Fibroblast of lung (primary cell): ENCODE measurements around the gene RASSF8. TPM values are rescaled to one million over a fixed set of nuclear protein-coding genes. Genes with fewer than 3 reads are reported as not detected.

Experiments
- DNase-seq, 2 donors: peaks; one replicate each; pipeline versions ENCODE4 v3.0.0 to v3.0.0-alpha.2; 2010; ENCODE audit warnings: low read depth in 2 of 2
- H2AFZ ChIP-seq: 2 replicates; pipeline ENCODE4 v1.5.1; 2012; ENCODE audit warnings: low read length, control low read depth, inconsistent platforms
- H3K27ac ChIP-seq: 2 replicates; pipeline ENCODE4 v1.5.1; 2011; ENCODE audit warnings: low read length, control low read depth; ENCODE audit not compliant: insufficient read depth
- H3K27me3 ChIP-seq: 2 replicates; pipeline ENCODE4 v1.5.1; 2011; ENCODE audit warnings: mild to moderate bottlenecking, low read length; ENCODE audit not compliant: control insufficient read depth, insufficient read depth
- H3K36me3 ChIP-seq: 2 replicates; pipeline ENCODE4 v1.5.1; 2011; ENCODE audit warnings: low read length; ENCODE audit not compliant: control insufficient read depth, insufficient read depth
- H3K4me1 ChIP-seq: 2 replicates; pipeline ENCODE4 v1.5.1; 2011; ENCODE audit warnings: low read length; ENCODE audit not compliant: control insufficient read depth, insufficient read depth; ENCODE audit errors: extremely low read depth
- H3K4me2 ChIP-seq: 2 replicates; pipeline ENCODE4 v1.5.1; 2011; ENCODE audit warnings: low read length, control low read depth; ENCODE audit not compliant: insufficient read depth; ENCODE audit errors: extremely low read depth
- H3K4me3 ChIP-seq, 4 experiments: fragments of 200-600 bp in 1 of 4; sonication (generic) in 1 of 4; replicated peaks in 1 of 4; 2 replicates each; pipeline ENCODE4 v1.5.1; 2011 to 2016; ENCODE audit warnings: low read length in 4 of 4, low read depth in 3 of 4, mild to moderate bottlenecking in 3 of 4, control low read depth in 2 of 4, inconsistent platforms in 1 of 4, mixed read lengths in 1 of 4; ENCODE audit not compliant: insufficient read depth in 1 of 4; ENCODE audit errors: control extremely low read depth in 1 of 4
- H3K79me2 ChIP-seq: 2 replicates; pipeline ENCODE4 v1.5.1; 2012; ENCODE audit warnings: mild to moderate bottlenecking, low read length, inconsistent platforms; ENCODE audit not compliant: control insufficient read depth, insufficient read depth
- H3K9ac ChIP-seq: 2 replicates; pipeline ENCODE4 v1.5.1; 2011; ENCODE audit warnings: mild to moderate bottlenecking, low read length, control low read depth; ENCODE audit not compliant: insufficient read depth
- H3K9me3 ChIP-seq: 2 replicates; pipeline ENCODE4 v1.5.1; 2012; ENCODE audit warnings: low read depth, low read length; ENCODE audit not compliant: control insufficient read depth, insufficient read depth
- H4K20me1 ChIP-seq: 2 replicates; pipeline ENCODE4 v1.5.1; 2011; ENCODE audit warnings: low read length; ENCODE audit not compliant: control insufficient read depth, insufficient read depth; ENCODE audit errors: extremely low read depth
- EZH2 ChIP-seq: IDR thresholded peaks from 2 replicates; pipeline ENCODE4 v1.5.1; 2012; ENCODE audit warnings: low read length, control low read depth, mild to moderate bottlenecking; ENCODE audit errors: missing control alignments
- polyA plus RNA-seq, 2 donors: library from polyadenylated mRNA; depleted of rRNA in 1 of 2; stranded (reverse) in 1 of 2; unstranded in 1 of 2; fragments of >200 nt; gene quantifications; 2 replicates each; pipeline ENCODE4 v1.2.1, GENCODE V29; 2011 to 2012; ENCODE audit warnings: missing spikeins in 1 of 2
- total RNA-seq: library from RNA; depleted of rRNA; stranded (reverse); fragments of >200 nt; gene quantifications from 2 replicates; pipeline ENCODE4 v1.2.1, GENCODE V29; 2014
- TF ChIP-seq, protein P1 (sequence below), 2 donors: IDR thresholded peaks in 1 of 2; conservative IDR thresholded peaks in 1 of 2; 1 replicate in 1 of 2; 2 replicates in 1 of 2; pipeline ENCODE4 v1.5.1; 2011 to 2012; ENCODE audit warnings: low read length in 2 of 2, control low read depth in 1 of 2, inconsistent platforms in 1 of 2, low read depth in 1 of 2, mild to moderate bottlenecking in 1 of 2

Gene RASSF8
- total and polyA plus RNA-seq, 2 donors (not counting 1 experiment from before 2014, with no cell fraction given), result 28.8 to 52.8 TPM

DNA sequence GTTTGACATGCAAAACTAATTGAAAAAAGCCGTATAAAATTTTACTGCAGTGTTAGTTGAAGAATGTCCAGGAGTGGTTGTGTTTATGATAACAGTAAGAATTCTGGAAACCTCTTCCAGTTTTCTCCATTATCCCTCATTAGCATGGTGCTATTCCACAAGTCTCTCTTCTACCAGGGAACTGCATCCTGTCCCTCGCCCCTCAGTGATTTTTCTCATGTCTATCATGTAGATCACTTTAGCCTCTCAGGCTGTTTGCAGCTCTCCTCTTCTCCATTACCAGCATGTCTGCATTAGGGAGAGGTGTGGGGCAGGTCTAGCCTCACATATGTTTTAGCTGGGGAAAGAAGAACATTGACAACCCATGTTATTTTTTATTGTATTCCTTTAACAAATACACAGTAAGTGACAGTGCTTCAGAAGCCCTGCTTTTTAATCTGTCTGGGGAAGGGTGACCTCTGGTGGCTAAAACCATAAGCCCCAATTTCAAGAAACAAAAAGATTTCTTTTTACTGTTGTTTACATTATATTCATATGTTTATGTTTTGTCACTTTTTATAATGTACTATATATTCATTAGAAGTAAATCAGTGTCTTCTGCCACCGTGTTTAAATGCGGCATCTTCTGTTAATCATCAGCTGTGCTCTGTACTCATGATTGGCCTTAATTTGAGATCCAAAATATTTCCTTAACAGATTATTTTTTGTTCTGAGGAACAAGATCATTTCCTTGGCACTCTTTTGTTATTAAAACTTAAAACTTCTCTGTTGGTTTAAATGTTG, 70.7 kb downstream of the RASSF8 start:
- peaks cover 9% of the 10 kb centered on the region for H3K79me2 ChIP-seq
- H3K4me3 ChIP-seq, result no peak overlapping the region
- H3K27me3 ChIP-seq, result no peaks in the 10 kb centered on the region
- H3K4me2 ChIP-seq, result no peak overlapping the region
- no peaks in the 10 kb centered on the region for H4K20me1 ChIP-seq
- no peaks in the 10 kb centered on the region for H3K36me3 ChIP-seq
- H3K4me1 ChIP-seq, result peaks cover 4% of the 10 kb centered on the region
- H3K27ac ChIP-seq, result no peak overlapping the region
- DNase-seq, result peak; percentile 52 to 80
- no peak overlapping the region for H2AFZ ChIP-seq
- TF ChIP-seq, protein P1, sequence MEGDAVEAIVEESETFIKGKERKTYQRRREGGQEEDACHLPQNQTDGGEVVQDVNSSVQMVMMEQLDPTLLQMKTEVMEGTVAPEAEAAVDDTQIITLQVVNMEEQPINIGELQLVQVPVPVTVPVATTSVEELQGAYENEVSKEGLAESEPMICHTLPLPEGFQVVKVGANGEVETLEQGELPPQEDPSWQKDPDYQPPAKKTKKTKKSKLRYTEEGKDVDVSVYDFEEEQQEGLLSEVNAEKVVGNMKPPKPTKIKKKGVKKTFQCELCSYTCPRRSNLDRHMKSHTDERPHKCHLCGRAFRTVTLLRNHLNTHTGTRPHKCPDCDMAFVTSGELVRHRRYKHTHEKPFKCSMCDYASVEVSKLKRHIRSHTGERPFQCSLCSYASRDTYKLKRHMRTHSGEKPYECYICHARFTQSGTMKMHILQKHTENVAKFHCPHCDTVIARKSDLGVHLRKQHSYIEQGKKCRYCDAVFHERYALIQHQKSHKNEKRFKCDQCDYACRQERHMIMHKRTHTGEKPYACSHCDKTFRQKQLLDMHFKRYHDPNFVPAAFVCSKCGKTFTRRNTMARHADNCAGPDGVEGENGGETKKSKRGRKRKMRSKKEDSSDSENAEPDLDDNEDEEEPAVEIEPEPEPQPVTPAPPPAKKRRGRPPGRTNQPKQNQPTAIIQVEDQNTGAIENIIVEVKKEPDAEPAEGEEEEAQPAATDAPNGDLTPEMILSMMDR (conservative IDR thresholded peaks at IDR 0.05 in 1 of 2, IDR thresholded peaks at IDR 0.05 in 1 of 2; ENCODE audit: low read depth in 1 of 2, low read length in 2 of 2), result peak; percentile 73 to 81
- TF ChIP-seq EZH2, result no peak
- no peaks in the 10 kb centered on the region for H3K9me3 ChIP-seq
- no peak overlapping the region for H3K9ac ChIP-seq

DNA sequence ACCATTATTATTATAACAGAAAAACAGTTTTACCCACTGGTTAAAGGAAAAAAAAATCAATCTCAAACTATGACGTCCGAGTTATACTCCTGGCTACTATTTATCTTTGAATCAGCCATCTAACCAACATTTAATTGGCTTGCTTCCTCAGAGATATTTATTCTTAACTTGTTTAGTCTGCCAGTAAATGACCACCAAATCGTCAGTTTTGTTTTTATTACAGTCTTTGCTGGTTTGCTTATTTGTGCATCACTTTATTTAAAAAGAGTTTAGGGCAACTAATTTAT, 71.2 kb downstream of the RASSF8 start:
- TF ChIP-seq EZH2, result no peak
- TF ChIP-seq, protein P1 (conservative IDR thresholded peaks at IDR 0.05 in 1 of 2, IDR thresholded peaks at IDR 0.05 in 1 of 2; ENCODE audit: low read depth in 1 of 2, low read length in 2 of 2), result no peak
- H3K9ac ChIP-seq, result no peak overlapping the region
- no peaks in the 10 kb centered on the region for H4K20me1 ChIP-seq
- no peaks in the 10 kb centered on the region for H3K27me3 ChIP-seq
- H3K4me3 ChIP-seq, result no peak overlapping the region
- H2AFZ ChIP-seq, result no peak overlapping the region
- no peaks in the 10 kb centered on the region for H3K36me3 ChIP-seq
- no peaks in the 10 kb centered on the region for H3K9me3 ChIP-seq
- no peak overlapping the region for H3K4me2 ChIP-seq
- H3K27ac ChIP-seq, result no peak overlapping the region
- DNase-seq, result peak; percentile 27 to 57
- peaks cover 4% of the 10 kb centered on the region for H3K4me1 ChIP-seq
- peaks cover 9% of the 10 kb centered on the region for H3K79me2 ChIP-seq

DNA sequence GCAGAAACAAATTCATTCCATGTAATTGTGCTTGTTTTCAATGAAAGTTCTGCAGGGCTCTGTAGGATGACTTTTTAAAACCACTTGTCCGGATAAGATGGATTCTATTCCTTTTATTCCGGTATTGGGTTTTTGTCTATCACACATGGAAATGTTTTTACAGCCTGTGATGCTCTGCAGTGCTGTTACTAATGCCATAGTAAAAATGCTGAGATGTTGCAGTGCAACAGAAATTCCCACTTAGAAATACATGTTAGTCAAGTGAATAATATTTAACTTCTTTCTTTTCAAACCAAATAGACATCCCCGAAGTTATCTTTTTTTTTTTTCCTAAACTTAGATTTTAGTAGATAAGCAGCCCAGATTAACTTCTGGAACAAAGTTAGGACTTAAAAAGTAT, 71.9 kb downstream of the RASSF8 start:
- Histone ChIP-seq H3K79me2 (peaks cover 12% of the 10 kb centered on the region), H3K27ac (no peak overlapping the region), H3K4me2 (no peak overlapping the region), H4K20me1 (no peaks in the 10 kb centered on the region), H3K4me1 (peaks cover 4% of the 10 kb centered on the region), H3K9me3 (no peaks in the 10 kb centered on the region), H3K4me3 (no peak overlapping the region), H3K36me3 (no peaks in the 10 kb centered on the region), H3K9ac (no peak overlapping the region), H3K27me3 (no peaks in the 10 kb centered on the region), H2AFZ (no peak overlapping the region)
- TF ChIP-seq, protein P1 (conservative IDR thresholded peaks at IDR 0.05 in 1 of 2, IDR thresholded peaks at IDR 0.05 in 1 of 2; ENCODE audit: low read depth in 1 of 2, low read length in 2 of 2), result no peak
- no peak for DNase-seq
